ENCODE results near the gene CAMK2N1.
A peak's percentile ranks its signal among the peaks of the same experiment; 100 is the strongest.

Gene CAMK2N1

DNA sequence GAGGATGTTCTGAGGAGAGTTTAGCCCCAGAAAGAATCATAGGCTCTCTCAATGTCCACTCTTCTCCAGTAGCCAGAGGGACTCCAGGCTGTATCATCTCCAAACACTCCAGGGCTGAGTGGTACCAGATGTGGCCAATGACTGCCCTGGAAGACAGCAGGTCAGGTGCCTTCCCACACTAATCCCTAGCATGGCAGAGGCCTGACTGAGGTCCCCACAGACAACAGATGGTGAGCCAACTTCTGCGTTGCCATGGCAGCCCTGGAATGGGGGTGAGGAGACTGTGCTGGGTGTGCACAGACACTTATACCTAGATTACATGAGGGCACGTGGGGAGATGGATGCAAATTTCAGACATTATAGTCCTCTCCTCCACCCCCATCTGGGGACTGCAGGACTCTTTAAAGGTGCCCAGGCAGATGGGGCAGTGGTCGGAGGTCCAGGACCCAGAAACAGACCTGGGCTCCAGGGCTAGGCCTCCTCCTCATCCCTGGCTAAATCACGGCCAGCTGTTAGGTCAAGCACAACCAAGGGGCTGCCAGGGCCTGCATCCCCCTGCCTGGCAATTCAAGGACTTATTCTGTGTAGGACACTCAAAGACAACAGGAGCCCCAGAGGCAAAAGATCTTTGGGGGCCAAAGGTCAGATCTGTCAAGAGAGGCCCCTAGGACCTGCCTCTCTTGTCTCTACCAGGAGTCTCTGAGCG lies 42.9 kb downstream of the CAMK2N1 start:
- DNase-seq, result no peak

DNA sequence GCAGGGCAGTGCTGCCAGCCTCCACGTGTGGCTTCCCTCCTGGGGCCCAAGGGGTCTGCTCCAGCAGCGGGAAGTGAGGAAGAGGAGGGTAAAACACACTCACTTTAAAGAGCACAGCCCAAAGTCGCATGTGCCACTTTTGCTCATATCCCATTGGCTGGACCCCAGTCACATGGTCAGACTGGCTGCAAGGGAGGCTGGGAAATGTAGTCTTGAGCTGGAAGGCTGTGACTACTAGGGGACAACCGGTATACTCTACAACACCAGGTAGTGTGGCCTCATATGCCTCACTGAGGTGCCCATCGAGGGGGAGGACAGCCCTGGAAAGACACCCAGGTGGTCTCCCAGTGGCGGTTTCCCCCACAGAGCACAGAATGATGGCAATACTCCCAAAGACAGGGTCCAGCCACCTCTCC lies 45.2 kb downstream of the CAMK2N1 start:
- peak; percentile 63 for DNase-seq

DNA sequence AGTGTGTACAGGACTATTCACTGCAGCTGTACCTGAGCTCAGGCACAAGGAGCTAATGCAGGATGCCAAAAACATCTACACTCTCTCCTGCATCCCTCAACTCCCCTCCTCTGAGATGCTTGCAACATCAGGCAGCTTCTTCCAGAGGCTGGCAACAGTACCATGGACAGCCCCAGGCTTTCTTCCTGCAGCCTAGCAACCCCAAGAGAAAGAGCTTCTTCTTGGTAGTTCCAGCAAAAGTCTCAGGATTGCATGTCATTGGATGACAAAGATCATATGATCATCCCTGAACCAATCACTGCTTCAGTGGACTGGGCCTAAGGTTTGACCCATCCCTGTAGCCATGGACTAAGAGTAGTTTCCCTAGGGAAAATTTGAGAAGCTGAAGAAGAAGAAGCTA lies 46.7 kb downstream of the CAMK2N1 start:
- DNase-seq, result peak; percentile 13

DNA sequence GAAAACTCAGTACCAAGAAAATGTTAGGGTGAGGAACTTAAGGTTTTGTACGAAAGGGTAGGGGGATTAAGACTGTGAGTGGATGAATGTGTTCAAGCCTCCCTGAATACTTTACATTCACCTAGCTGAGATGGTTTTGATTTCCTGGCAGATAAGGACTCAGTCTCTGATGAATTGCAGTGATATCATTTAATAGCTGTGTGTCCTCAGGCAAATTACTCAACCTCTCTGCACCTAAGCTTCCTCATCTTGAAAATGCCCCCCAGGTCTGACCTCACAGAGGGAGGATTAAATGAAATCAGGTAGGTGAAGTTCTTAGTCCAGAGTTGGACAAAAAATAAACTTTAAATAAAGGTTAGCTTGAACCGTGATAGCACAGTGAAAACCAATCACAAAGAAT lies 48.4 kb downstream of the CAMK2N1 start:
- DNase-seq, result no peak

DNA sequence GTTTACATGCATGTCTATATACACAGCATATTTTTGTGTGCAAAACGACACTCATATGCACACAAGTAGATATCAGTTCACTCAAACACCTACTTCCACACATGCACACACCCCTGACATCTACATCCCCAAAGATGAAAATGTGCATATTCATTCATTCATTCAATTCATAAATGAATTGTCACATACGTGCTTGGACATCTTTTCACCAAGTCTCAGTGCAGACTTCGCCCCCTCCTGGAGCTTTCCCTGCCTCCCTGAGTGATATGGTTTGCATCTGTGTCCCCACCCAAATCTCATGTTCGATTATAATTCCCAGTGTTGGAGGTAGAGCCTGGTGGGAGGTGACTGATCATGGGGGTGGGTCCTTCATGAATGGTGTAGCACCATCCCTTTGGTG lies 53.1 kb downstream of the CAMK2N1 start:
- no peak for DNase-seq

Data from hematopoietic multipotent progenitor cell treated with erythropoietin and hydrocortisone succinate and interleukin-3 and kit ligand, for 4 days (in vitro differentiated cells).